ENCODE data around the gene SLC9B2. TPM values are rescaled to one million over a fixed set of nuclear protein-coding genes. Genes with fewer than 3 reads are reported as not detected.

SLC9B2 gene
- total RNA-seq, 1 donor from 2014 or later = 14.6 TPM

DNA sequence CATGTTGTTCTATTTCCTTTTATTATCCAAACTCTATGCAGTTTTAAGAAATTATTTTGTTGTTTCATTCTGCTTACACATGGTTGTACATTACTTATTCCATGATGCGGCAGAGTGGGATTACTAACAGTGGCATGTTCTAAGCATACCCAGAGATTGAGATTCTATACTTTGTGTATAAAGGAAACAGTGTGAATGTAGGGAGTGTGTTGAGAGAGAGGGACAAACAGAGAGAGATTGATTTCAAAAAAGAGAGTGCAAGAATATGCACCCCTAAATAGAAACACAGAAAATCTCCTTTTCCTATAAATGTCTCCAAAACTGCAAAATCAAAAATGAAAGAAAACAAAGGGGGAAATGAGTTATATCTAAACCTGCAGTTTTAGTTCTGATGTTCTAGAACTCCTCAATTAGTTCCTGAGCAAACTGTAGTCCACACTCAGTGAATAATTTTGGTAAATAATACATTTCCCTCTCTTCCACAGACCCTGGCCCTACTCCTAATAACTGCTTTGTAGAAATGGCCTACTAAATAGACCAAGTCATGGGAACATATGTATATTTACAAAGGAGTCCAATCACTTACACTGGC, 88.0 kb downstream of the SLC9B2 start:
- Histone ChIP-seq H3K27me3 (no peaks in the 10 kb centered on the region), H3K79me2 (ENCODE audit: low read depth) (no peaks in the 10 kb centered on the region), H3K27ac (no peak overlapping the region), H4K20me1 (ENCODE audit: low read depth) (no peaks in the 10 kb centered on the region), H2AFZ (replicated peaks) (no peak overlapping the region), H3K4me1 (no peaks in the 10 kb centered on the region), H3F3A (ENCODE audit: low read depth) (no peaks in the 10 kb centered on the region), H3K9me3 (ENCODE audit: low read depth) (no peaks in the 10 kb centered on the region), H3K36me3 (no peaks in the 10 kb centered on the region), H3K4me2 (no peak overlapping the region), H3K4me3 (no peak overlapping the region), H3K9ac (no peak overlapping the region)
- H3K4me3 Mint-ChIP-seq = no peak overlapping the region
- H3K9me3 Mint-ChIP-seq = peaks cover 2% of the 10 kb centered on the region
- no peak for DNase-seq (ENCODE audit: low spot score)
- H3K36me3 Mint-ChIP-seq = peaks cover 2% of the 10 kb centered on the region
- H3K4me1 Mint-ChIP-seq = no peaks in the 10 kb centered on the region
- no peaks in the 10 kb centered on the region for H3K27me3 Mint-ChIP-seq (ENCODE audit: insufficient read depth, low read depth)
- H3K27ac Mint-ChIP-seq = no peak overlapping the region
- TF ChIP-seq EZH2phosphoT487 (IDR thresholded peaks at IDR 0.05) (no peak), EZH2 (IDR thresholded peaks at IDR 0.05) (no peak), CTCF (IDR thresholded peaks at IDR 0.05) (no peak)

GRCh38 chr4:102981005-102981404, 95.6 kb downstream of the SLC9B2 start:
- H3K4me3 ChIP-seq = no peak overlapping the region
- H3K27me3 Mint-ChIP-seq (ENCODE audit: insufficient read depth, low read depth) = no peaks in the 10 kb centered on the region
- DNase-seq (ENCODE audit: low spot score) = no peak
- no peaks in the 10 kb centered on the region for H3K27me3 ChIP-seq
- no peak overlapping the region for H3K4me3 Mint-ChIP-seq
- no peaks in the 10 kb centered on the region for H3K4me1 ChIP-seq
- H3F3A ChIP-seq (ENCODE audit: low read depth) = no peaks in the 10 kb centered on the region
- H3K4me2 ChIP-seq = no peak overlapping the region
- no peaks in the 10 kb centered on the region for H3K79me2 ChIP-seq (ENCODE audit: low read depth)
- no peaks in the 10 kb centered on the region for H3K36me3 ChIP-seq
- no peak overlapping the region for H2AFZ ChIP-seq (replicated peaks)
- H3K9ac ChIP-seq = no peak overlapping the region
- H3K36me3 Mint-ChIP-seq = no peaks in the 10 kb centered on the region
- TF ChIP-seq CTCF (IDR thresholded peaks at IDR 0.05) = no peak
- TF ChIP-seq EZH2 (IDR thresholded peaks at IDR 0.05) = no peak
- no peak for TF ChIP-seq EZH2phosphoT487 (IDR thresholded peaks at IDR 0.05)
- H4K20me1 ChIP-seq (ENCODE audit: low read depth) = no peaks in the 10 kb centered on the region
- no peaks in the 10 kb centered on the region for H3K9me3 Mint-ChIP-seq
- H3K4me1 Mint-ChIP-seq = no peaks in the 10 kb centered on the region
- no peak overlapping the region for H3K27ac Mint-ChIP-seq
- no peaks in the 10 kb centered on the region for H3K9me3 ChIP-seq (ENCODE audit: low read depth)
- H3K27ac ChIP-seq = no peak overlapping the region

Other genes starting within 250 kb of the SLC9B2 start
- 472 and 573 TPM in 2 replicates for gene UBE2D3, start 249.2 kb downstream of the SLC9B2 start, total RNA-seq (ENCODE audit: low replicate concordance)
- 44.0 and 78.6 TPM in 2 replicates for gene CISD2, start 207.8 kb downstream of the SLC9B2 start, total RNA-seq (ENCODE audit: low replicate concordance)
- not detected in 2 replicates for gene SLC9B1, start 57.1 kb downstream of the SLC9B2 start, total RNA-seq (ENCODE audit: low replicate concordance)
- 80.5 and 95.3 TPM in 2 replicates for gene BDH2, start 23.1 kb upstream of the SLC9B2 start, total RNA-seq (ENCODE audit: low replicate concordance)
- gene CENPE, start 121.6 kb upstream of the SLC9B2 start, total RNA-seq (ENCODE audit: low replicate concordance) = 55.7 and 95.2 TPM in 2 replicates

Measured in neural progenitor cell (in vitro differentiated cells).